ENCODE measurements around the gene CCL1.

Gene CCL1

GRCh38 chr17:34382621-34383124, 19.6 kb upstream of the CCL1 start:
- DNase-seq, result peak; percentile 69

GRCh38 chr17:34379868-34380267, 16.8 kb upstream of the CCL1 start:
- no peak for DNase-seq

GRCh38 chr17:34378664-34379101, 15.7 kb upstream of the CCL1 start:
- peak; percentile 47 for DNase-seq

GRCh38 chr17:34377078-34377823, 14.2 kb upstream of the CCL1 start:
- no peak for DNase-seq

- DNase-seq, result no peak
These were observed 12.5 kb upstream of the CCL1 start for GRCh38 chr17:34375426-34375997.

GRCh38 chr17:34374457-34374856, 11.4 kb upstream of the CCL1 start:
- no peak for DNase-seq

GRCh38 chr17:34371405-34372100, 8.5 kb upstream of the CCL1 start:
- DNase-seq, result no peak

- DNase-seq, result no peak
These were observed 8.0 kb upstream of the CCL1 start for GRCh38 chr17:34370997-34371395.

GRCh38 chr17:34370376-34370996, 7.5 kb upstream of the CCL1 start:
- DNase-seq, result no peak

GRCh38 chr17:34369571-34369970, 6.5 kb upstream of the CCL1 start:
- DNase-seq, result peak; percentile 44

GRCh38 chr17:34368946-34369500, 6.0 kb upstream of the CCL1 start:
- DNase-seq, result peak; percentile 35

GRCh38 chr17:34368196-34368945, 5.3 kb upstream of the CCL1 start:
- DNase-seq, result peak; percentile 32

GRCh38 chr17:34367486-34368195, 4.6 kb upstream of the CCL1 start:
- DNase-seq, result peak; percentile 36

GRCh38 chr17:34366529-34367107, 3.6 kb upstream of the CCL1 start:
- DNase-seq, result no peak

- no peak for DNase-seq
These were observed 3.0 kb upstream of the CCL1 start for GRCh38 chr17:34366010-34366409.

GRCh38 chr17:34365340-34365739, 2.3 kb upstream of the CCL1 start:
- no peak for DNase-seq

- no peak for DNase-seq
These were observed 1.7 kb upstream of the CCL1 start for GRCh38 chr17:34364751-34365150.

- DNase-seq, result peak; percentile 83
These were observed 1.5 kb downstream of the CCL1 start for GRCh38 chr17:34361478-34362061.

GRCh38 chr17:34360601-34361270, 2.3 kb downstream of the CCL1 start:
- no peak for DNase-seq

GRCh38 chr17:34358631-34359030, 4.4 kb downstream of the CCL1 start:
- DNase-seq, result no peak

Data from activated CD8-positive, alpha-beta memory T cell treated with anti-CD3 and anti-CD28 coated beads, Interleukin-2, amount 50 U/mL, for 48 hours (primary cell).